HG03558 (cell line): ENCODE data around the gene KCNH1.

ENCODE experiments used
- ATAC-seq: cut with Tn5 transposase; IDR thresholded peaks from one replicate; pipeline ENCODE4 v1.9.1; 2021; ENCODE audit warnings: moderate number of reproducible peaks; ENCODE audit not compliant: unreplicated experiment; ENCODE audit errors: extremely low read depth

The KCNH1 gene

GRCh38 chr1:210731597-210731996, 402.4 kb downstream of the KCNH1 start:
- no peak for ATAC-seq

GRCh38 chr1:210731193-210731592, 402.8 kb downstream of the KCNH1 start:
- ATAC-seq: no peak

- no peak for ATAC-seq
Measured at GRCh38 chr1:210730023-210730422, 403.9 kb downstream of the KCNH1 start.

GRCh38 chr1:210728437-210729149, 405.4 kb downstream of the KCNH1 start:
- no peak for ATAC-seq

- ATAC-seq: no peak
Measured at GRCh38 chr1:210727709-210728108, 406.2 kb downstream of the KCNH1 start.

GRCh38 chr1:210726621-210727020, 407.3 kb downstream of the KCNH1 start:
- ATAC-seq: no peak

- ATAC-seq: no peak
Measured at GRCh38 chr1:210724768-210725167, 409.2 kb downstream of the KCNH1 start.

GRCh38 chr1:210723646-210724045, 410.3 kb downstream of the KCNH1 start:
- no peak for ATAC-seq

GRCh38 chr1:210722410-210723081, 411.4 kb downstream of the KCNH1 start:
- no peak for ATAC-seq

GRCh38 chr1:210715072-210715471, 418.9 kb downstream of the KCNH1 start:
- no peak for ATAC-seq

- ATAC-seq: no peak
Measured at GRCh38 chr1:210711825-210712612, 421.9 kb downstream of the KCNH1 start.

GRCh38 chr1:210709701-210710100, 424.2 kb downstream of the KCNH1 start:
- no peak for ATAC-seq

- ATAC-seq: no peak
Measured at GRCh38 chr1:210707300-210708240, 426.4 kb downstream of the KCNH1 start.

GRCh38 chr1:210706246-210706645, 427.7 kb downstream of the KCNH1 start:
- ATAC-seq: no peak

- ATAC-seq: no peak
Measured at GRCh38 chr1:210705086-210705485, 428.9 kb downstream of the KCNH1 start.

- ATAC-seq: no peak
Measured at GRCh38 chr1:210703593-210703992, 430.4 kb downstream of the KCNH1 start.

- ATAC-seq: no peak
Measured at GRCh38 chr1:210702506-210702905, 431.4 kb downstream of the KCNH1 start.

GRCh38 chr1:210700511-210700910, 433.4 kb downstream of the KCNH1 start:
- ATAC-seq: no peak

- ATAC-seq: no peak
Measured at GRCh38 chr1:210700083-210700482, 433.9 kb downstream of the KCNH1 start.

- no peak for ATAC-seq
Measured at GRCh38 chr1:210698661-210699060, 435.3 kb downstream of the KCNH1 start.
